ENCODE data around the gene RETNLB. TPM values are rescaled to one million over a fixed set of nuclear protein-coding genes. Genes with fewer than 3 reads are reported as not detected.

The RETNLB gene
- polyA plus RNA-seq, 1 of the 3 experiments (the other 2 are of a cell fraction): not detected

GRCh38 chr3:108791473-108791872, 34.3 kb upstream of the RETNLB start:
- Histone ChIP-seq H3K4me2 (no peak overlapping the region), H4K20me1 (ENCODE audit: insufficient read depth) (no peaks in the 10 kb centered on the region), H3K9ac (no peak overlapping the region), H3K27me3 (ENCODE audit: insufficient read depth) (no peaks in the 10 kb centered on the region), H3K27ac (ENCODE audit: low read depth in 2 of 2, low read length in 1 of 2) (no peak overlapping the region), H3K4me3 (ENCODE audit: low read depth in 2 of 2, low read length in 1 of 2) (no peak overlapping the region), H3K9me2 (no peaks in the 10 kb centered on the region), H3K36me3 (replicated peaks in 1 of 2; ENCODE audit: control insufficient read depth in 1 of 2, insufficient read depth in 2 of 2, low read length in 1 of 2) (no peaks in the 10 kb centered on the region), H2AFZ (ENCODE audit: low read depth) (no peak overlapping the region), H3F3A (replicated peaks; ENCODE audit: insufficient read depth) (no peaks in the 10 kb centered on the region), H3K9me3 (no peaks in the 10 kb centered on the region), H3K79me2 (ENCODE audit: insufficient read depth) (no peaks in the 10 kb centered on the region), H3K4me1 (ENCODE audit: control insufficient read depth in 1 of 2, insufficient read depth in 2 of 2, low read depth in 1 of 2, low read length in 1 of 2) (no peaks in the 10 kb centered on the region)
- POLR2A ChIA-PET: no interaction called here
- 10% methylated on average over 3 of the region's 3 CpGs for WGBS (ENCODE audit: low lambda C conversion rate)
- TF ChIP-seq CHD2 (IDR thresholded peaks at IDR 0.05; ENCODE audit: low read length, partially characterized antibody): no peak
- TF ChIP-seq MXI1 (IDR thresholded peaks at IDR 0.05; ENCODE audit: low read depth, low read length): no peak
- no peak for TF ChIP-seq FOSL2 (IDR thresholded peaks at IDR 0.05; ENCODE audit: borderline replicate concordance, low read depth)
- no peak for TF ChIP-seq YY1 (IDR thresholded peaks at IDR 0.05; ENCODE audit: low read depth)
- TF ChIP-seq RCOR1 (IDR thresholded peaks at IDR 0.05; ENCODE audit: low read length): no peak
- no peak for TF ChIP-seq FOXM1 (IDR thresholded peaks at IDR 0.05; ENCODE audit: low read depth)
- TF ChIP-seq, protein P1, sequence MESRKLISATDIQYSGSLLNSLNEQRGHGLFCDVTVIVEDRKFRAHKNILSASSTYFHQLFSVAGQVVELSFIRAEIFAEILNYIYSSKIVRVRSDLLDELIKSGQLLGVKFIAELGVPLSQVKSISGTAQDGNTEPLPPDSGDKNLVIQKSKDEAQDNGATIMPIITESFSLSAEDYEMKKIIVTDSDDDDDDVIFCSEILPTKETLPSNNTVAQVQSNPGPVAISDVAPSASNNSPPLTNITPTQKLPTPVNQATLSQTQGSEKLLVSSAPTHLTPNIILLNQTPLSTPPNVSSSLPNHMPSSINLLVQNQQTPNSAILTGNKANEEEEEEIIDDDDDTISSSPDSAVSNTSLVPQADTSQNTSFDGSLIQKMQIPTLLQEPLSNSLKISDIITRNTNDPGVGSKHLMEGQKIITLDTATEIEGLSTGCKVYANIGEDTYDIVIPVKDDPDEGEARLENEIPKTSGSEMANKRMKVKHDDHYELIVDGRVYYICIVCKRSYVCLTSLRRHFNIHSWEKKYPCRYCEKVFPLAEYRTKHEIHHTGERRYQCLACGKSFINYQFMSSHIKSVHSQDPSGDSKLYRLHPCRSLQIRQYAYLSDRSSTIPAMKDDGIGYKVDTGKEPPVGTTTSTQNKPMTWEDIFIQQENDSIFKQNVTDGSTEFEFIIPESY (IDR thresholded peaks at IDR 0.05; ENCODE audit: borderline replicate concordance, low read depth): no peak
- no peak for TF ChIP-seq GABPA (IDR thresholded peaks at IDR 0.05; ENCODE audit: low read depth)
- TF ChIP-seq TAF1 (IDR thresholded peaks at IDR 0.05; ENCODE audit: borderline replicate concordance, low read depth, low read length): no peak
- TF ChIP-seq, protein P2, sequence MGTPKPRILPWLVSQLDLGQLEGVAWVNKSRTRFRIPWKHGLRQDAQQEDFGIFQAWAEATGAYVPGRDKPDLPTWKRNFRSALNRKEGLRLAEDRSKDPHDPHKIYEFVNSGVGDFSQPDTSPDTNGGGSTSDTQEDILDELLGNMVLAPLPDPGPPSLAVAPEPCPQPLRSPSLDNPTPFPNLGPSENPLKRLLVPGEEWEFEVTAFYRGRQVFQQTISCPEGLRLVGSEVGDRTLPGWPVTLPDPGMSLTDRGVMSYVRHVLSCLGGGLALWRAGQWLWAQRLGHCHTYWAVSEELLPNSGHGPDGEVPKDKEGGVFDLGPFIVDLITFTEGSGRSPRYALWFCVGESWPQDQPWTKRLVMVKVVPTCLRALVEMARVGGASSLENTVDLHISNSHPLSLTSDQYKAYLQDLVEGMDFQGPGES (IDR thresholded peaks at IDR 0.05; ENCODE audit: low read depth, low read length): no peak
- TF ChIP-seq RXRA (IDR thresholded peaks at IDR 0.05; ENCODE audit: borderline replicate concordance, low read depth): no peak
- TF ChIP-seq, protein P3, sequence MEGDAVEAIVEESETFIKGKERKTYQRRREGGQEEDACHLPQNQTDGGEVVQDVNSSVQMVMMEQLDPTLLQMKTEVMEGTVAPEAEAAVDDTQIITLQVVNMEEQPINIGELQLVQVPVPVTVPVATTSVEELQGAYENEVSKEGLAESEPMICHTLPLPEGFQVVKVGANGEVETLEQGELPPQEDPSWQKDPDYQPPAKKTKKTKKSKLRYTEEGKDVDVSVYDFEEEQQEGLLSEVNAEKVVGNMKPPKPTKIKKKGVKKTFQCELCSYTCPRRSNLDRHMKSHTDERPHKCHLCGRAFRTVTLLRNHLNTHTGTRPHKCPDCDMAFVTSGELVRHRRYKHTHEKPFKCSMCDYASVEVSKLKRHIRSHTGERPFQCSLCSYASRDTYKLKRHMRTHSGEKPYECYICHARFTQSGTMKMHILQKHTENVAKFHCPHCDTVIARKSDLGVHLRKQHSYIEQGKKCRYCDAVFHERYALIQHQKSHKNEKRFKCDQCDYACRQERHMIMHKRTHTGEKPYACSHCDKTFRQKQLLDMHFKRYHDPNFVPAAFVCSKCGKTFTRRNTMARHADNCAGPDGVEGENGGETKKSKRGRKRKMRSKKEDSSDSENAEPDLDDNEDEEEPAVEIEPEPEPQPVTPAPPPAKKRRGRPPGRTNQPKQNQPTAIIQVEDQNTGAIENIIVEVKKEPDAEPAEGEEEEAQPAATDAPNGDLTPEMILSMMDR (IDR thresholded peaks at IDR 0.05): no peak
- TF ChIP-seq MEF2A (IDR thresholded peaks at IDR 0.05; ENCODE audit: borderline replicate concordance, low read depth): no peak
- no peak for TF ChIP-seq SIN3A (IDR thresholded peaks at IDR 0.05; ENCODE audit: borderline replicate concordance, low read depth, low read length)
- no peak for TF ChIP-seq USF2 (IDR thresholded peaks at IDR 0.05; ENCODE audit: borderline replicate concordance, low read depth, low read length)
- no peak for TF ChIP-seq NRF1 (IDR thresholded peaks at IDR 0.05; ENCODE audit: low read depth, low read length)
- no peak for TF ChIP-seq FOXJ3 (CRISPR knock-in tag; IDR thresholded peaks at IDR 0.05)
- no peak for DNase-seq
- CTCF ChIA-PET: interaction anchor here (1.4 kb wide), 1 partner anchor 124 kb away, joined by 4 read pairs; no protein-coding TSS in a partner anchor
